Measurements from ENCODE around the gene EHBP1. TPM values are rescaled to one million over a fixed set of nuclear protein-coding genes. Genes with fewer than 3 reads are reported as not detected.

Gene EHBP1
- polyA plus RNA-seq, 3 donors, result 4.2 to 6.1 (median 6.0) TPM

GRCh38 chr2:63051795-63052333, 346.4 kb downstream of the EHBP1 start:
- peaks cover 50 to 86% of the 10 kb centered on the region in 2 donors for H3K4me1 ChIP-seq (ENCODE audit: control insufficient read depth in 1 of 2, insufficient read depth in 2 of 2, low read length in 2 of 2)
- Mint-ChIP-seq H3K36me3 (peaks cover 19 to 23% of the 10 kb centered on the region in 2 donors), H3K9me3 (peaks cover 0 to 58% (median 32%) of the 10 kb centered on the region in 7 donors), H3K4me3 (peak overlapping the region in 1 of 2 donors; percentile 97), H3K27ac (no peak overlapping the region), H3K4me1 (peaks cover 83% of the 10 kb centered on the region), H3K27me3 (ENCODE audit: low read depth in 3 of 3) (peaks cover 93 to 99% (median 96%) of the 10 kb centered on the region in 3 donors)
- 7% methylated on average over 42 of the region's 42 CpGs for WGBS (ENCODE audit: insufficient coverage)
- peak overlapping the region; percentile 76 for H3K4me2 ChIP-seq (replicated peaks; ENCODE audit: extremely low read depth, low read length, poor library complexity, severe bottlenecking)
- no peak for DNase-seq
- no peaks in the 10 kb centered on the region for H3K36me3 ChIP-seq (replicated peaks in 1 of 2; ENCODE audit: control insufficient read depth in 1 of 2, insufficient read depth in 2 of 2, low read length in 2 of 2)
- no peak overlapping the region for H3K27ac ChIP-seq (ENCODE audit: low read depth in 1 of 2, low read length in 2 of 2)
- no peak overlapping the region for H3K4me3 ChIP-seq (replicated peaks in 1 of 3; ENCODE audit: low read depth in 2 of 3, low read length in 3 of 3)
- peaks cover 6 to 63% of the 10 kb centered on the region in 2 donors for H3K9me3 ChIP-seq (replicated peaks in 1 of 2; ENCODE audit: control insufficient read depth in 1 of 2, insufficient read depth in 1 of 2, low read length in 2 of 2)
- H3K27me3 ChIP-seq (ENCODE audit: control insufficient read depth in 2 of 2, insufficient read depth in 2 of 2, low read length in 2 of 2), result peaks cover 92 to 96% of the 10 kb centered on the region in 2 donors
- H2AFZ ChIP-seq (ENCODE audit: insufficient read depth, low read depth, low read length, poor library complexity, severe bottlenecking), result no peak overlapping the region
- TF ChIP-seq CTCF (IDR thresholded peaks at IDR 0.05), result no peak
- intact Hi-C loops (cut with micrococcal nuclease), result no loop called here
- no peaks in the 10 kb centered on the region for H4K20me1 ChIP-seq (ENCODE audit: insufficient read depth, low read length)
- H3K79me2 ChIP-seq (ENCODE audit: insufficient read depth, low read length), result no peaks in the 10 kb centered on the region
- no peak overlapping the region for H3K9ac ChIP-seq (ENCODE audit: insufficient read depth, low read length, poor library complexity, severe bottlenecking)

GRCh38 chr2:63052411-63053080, 347.0 kb downstream of the EHBP1 start:
- 15% methylated on average over 27 of the region's 27 CpGs for WGBS (ENCODE audit: insufficient coverage)
- no peaks in the 10 kb centered on the region for H3K79me2 ChIP-seq (ENCODE audit: insufficient read depth, low read length)
- H3K4me3 Mint-ChIP-seq, result peak overlapping the region in 1 of 2 donors; percentile 97
- peaks cover 0 to 58% (median 36%) of the 10 kb centered on the region in 7 donors for H3K9me3 Mint-ChIP-seq
- intact Hi-C loops (cut with micrococcal nuclease), result no loop called here
- no peaks in the 10 kb centered on the region for H4K20me1 ChIP-seq (ENCODE audit: insufficient read depth, low read length)
- no peak overlapping the region for H3K4me3 ChIP-seq (replicated peaks in 1 of 3; ENCODE audit: low read depth in 2 of 3, low read length in 3 of 3)
- no peak overlapping the region for H3K27ac ChIP-seq (ENCODE audit: low read depth in 1 of 2, low read length in 2 of 2)
- TF ChIP-seq CTCF (IDR thresholded peaks at IDR 0.05), result no peak
- peaks cover 51 to 87% of the 10 kb centered on the region in 2 donors for H3K4me1 ChIP-seq (ENCODE audit: control insufficient read depth in 1 of 2, insufficient read depth in 2 of 2, low read length in 2 of 2)
- no peak overlapping the region for H3K4me2 ChIP-seq (replicated peaks; ENCODE audit: extremely low read depth, low read length, poor library complexity, severe bottlenecking)
- H2AFZ ChIP-seq (ENCODE audit: insufficient read depth, low read depth, low read length, poor library complexity, severe bottlenecking), result no peak overlapping the region
- peaks cover 6 to 60% of the 10 kb centered on the region in 2 donors for H3K9me3 ChIP-seq (replicated peaks in 1 of 2; ENCODE audit: control insufficient read depth in 1 of 2, insufficient read depth in 1 of 2, low read length in 2 of 2)
- peaks cover 92 to 99% (median 96%) of the 10 kb centered on the region in 3 donors for H3K27me3 Mint-ChIP-seq (ENCODE audit: low read depth in 3 of 3)
- H3K36me3 Mint-ChIP-seq, result peaks cover 17 to 27% of the 10 kb centered on the region in 2 donors
- no peak overlapping the region for H3K27ac Mint-ChIP-seq
- H3K9ac ChIP-seq (ENCODE audit: insufficient read depth, low read length, poor library complexity, severe bottlenecking), result no peak overlapping the region
- H3K4me1 Mint-ChIP-seq, result peaks cover 85% of the 10 kb centered on the region
- no peaks in the 10 kb centered on the region for H3K36me3 ChIP-seq (replicated peaks in 1 of 2; ENCODE audit: control insufficient read depth in 1 of 2, insufficient read depth in 2 of 2, low read length in 2 of 2)
- H3K27me3 ChIP-seq (ENCODE audit: control insufficient read depth in 2 of 2, insufficient read depth in 2 of 2, low read length in 2 of 2), result peaks cover 92 to 96% of the 10 kb centered on the region in 2 donors
- DNase-seq, result no peak

All from CD14-positive monocyte (primary cell).